WI38 (cell line): Measurements from ENCODE around the gene LRP8.

Source experiments
- H3K4me3 ChIP-seq: 2 replicates; pipeline ENCODE4 v1.5.1; 2011; ENCODE audit warnings: low read depth, mild to moderate bottlenecking, control low read depth, low read length
- TF ChIP-seq, protein P1 (sequence below): IDR thresholded peaks from 2 replicates; pipeline ENCODE4 v1.5.1; 2012; ENCODE audit warnings: low read depth, mild to moderate bottlenecking, control low read depth, low read length

LRP8 gene

DNA sequence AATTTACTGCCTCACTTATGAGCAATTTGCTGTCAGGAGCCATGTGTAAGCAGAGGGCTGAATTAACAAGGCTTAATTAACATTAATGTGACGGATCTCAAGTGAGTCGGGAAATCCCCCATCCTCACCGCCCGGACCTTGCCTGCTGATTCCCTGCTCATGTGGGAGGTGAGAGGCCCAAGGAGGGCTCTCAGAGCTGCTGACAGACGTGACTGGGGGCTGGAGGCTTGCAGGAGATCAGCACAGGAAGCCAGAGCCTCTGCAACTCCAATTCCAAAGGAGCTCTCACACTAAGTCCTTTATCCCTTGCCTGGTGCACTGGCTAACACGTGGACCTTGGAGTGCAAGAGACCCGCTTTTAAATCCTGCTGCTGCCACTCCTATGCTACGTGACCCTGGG, 19.4 kb downstream of the LRP8 start:
- TF ChIP-seq, protein P1, sequence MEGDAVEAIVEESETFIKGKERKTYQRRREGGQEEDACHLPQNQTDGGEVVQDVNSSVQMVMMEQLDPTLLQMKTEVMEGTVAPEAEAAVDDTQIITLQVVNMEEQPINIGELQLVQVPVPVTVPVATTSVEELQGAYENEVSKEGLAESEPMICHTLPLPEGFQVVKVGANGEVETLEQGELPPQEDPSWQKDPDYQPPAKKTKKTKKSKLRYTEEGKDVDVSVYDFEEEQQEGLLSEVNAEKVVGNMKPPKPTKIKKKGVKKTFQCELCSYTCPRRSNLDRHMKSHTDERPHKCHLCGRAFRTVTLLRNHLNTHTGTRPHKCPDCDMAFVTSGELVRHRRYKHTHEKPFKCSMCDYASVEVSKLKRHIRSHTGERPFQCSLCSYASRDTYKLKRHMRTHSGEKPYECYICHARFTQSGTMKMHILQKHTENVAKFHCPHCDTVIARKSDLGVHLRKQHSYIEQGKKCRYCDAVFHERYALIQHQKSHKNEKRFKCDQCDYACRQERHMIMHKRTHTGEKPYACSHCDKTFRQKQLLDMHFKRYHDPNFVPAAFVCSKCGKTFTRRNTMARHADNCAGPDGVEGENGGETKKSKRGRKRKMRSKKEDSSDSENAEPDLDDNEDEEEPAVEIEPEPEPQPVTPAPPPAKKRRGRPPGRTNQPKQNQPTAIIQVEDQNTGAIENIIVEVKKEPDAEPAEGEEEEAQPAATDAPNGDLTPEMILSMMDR: no peak
- H3K4me3 ChIP-seq: no peak overlapping the region

DNA sequence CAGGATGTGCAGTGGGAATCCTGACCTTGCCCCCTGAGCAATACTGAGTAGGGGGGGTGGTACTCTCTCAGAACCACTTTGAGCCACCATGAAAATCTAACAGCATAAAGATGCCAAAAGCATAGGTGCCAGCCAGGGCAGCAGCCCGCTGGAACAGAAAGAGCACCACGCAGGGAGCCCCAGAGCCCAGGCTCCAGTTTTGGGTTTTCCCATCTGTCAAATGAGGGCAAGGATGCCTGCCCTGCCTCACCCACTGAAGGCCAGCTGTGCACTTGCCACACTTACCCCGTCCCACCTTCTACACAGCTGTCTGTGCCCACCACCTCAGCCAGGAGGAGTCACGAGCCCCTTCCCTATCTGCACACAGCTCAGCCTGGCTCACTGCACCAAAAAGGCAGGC, 20.8 kb downstream of the LRP8 start:
- TF ChIP-seq, protein P1: no peak

DNA sequence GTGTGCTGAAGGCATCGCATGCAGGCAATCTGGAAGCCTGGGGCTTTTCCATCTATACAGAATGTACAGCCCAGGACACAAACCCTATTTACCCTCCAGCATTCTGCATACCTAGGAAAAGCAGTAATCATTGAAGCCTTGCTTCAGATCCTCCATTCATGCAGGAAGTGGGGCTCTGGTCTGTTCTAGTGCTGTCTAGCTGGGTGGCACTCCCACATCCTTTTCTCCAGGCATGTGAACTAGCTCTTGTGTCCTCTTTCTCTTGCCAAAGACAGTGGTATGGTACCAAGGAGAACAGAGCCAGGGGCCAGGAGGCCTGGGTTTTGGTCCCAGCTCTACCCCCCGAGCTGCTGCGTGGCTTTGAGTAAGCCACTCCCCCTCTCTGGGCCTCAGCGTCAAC, 21.7 kb downstream of the LRP8 start:
- TF ChIP-seq, protein P1: no peak
- H3K4me3 ChIP-seq: no peak overlapping the region

More for the DNA sequence above, 20.8 kb downstream of the LRP8 start:
- H3K4me3 ChIP-seq: no peak overlapping the region

DNA sequence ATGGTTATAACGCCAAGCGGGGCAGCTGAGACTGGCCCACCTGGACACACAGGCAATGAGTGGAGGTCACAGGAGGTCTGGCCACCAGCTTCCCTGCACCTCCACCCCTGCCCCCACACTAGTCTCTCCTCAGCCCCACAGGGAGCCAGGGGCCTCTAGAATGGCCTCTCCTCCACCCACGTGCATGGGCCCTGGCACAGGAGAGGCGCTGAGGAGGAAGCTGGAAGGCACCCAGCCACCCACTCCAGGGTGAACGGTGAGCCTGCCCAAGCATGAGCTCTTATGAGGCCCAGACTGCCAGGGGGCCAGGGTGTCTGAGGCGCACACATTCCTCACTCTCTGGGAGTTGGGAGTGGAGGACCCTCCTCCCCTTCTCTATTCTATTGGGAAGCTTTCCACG, 22.2 kb downstream of the LRP8 start:
- no peak overlapping the region for H3K4me3 ChIP-seq
- TF ChIP-seq, protein P1: no peak

DNA sequence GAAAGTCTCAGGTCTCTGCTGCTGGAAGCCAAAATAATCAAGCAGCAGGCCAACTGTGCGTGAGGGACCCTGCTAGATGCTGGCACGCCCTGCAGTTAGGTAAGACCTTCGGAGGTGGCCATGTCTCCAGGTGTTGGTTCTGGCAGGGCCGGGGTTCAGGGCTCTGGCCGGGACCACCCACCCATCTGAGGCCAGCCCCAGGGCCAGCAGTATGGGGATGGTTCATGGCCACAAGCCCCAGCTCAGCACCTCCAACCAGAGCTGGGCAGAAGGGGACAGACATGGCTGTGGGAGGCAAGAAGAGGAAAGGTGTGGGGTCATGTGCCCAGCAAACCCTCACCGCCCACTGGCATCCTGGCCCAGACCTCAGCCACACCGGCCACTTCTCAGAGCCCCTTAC, 23.3 kb downstream of the LRP8 start:
- no peak overlapping the region for H3K4me3 ChIP-seq
- TF ChIP-seq, protein P1: no peak

DNA sequence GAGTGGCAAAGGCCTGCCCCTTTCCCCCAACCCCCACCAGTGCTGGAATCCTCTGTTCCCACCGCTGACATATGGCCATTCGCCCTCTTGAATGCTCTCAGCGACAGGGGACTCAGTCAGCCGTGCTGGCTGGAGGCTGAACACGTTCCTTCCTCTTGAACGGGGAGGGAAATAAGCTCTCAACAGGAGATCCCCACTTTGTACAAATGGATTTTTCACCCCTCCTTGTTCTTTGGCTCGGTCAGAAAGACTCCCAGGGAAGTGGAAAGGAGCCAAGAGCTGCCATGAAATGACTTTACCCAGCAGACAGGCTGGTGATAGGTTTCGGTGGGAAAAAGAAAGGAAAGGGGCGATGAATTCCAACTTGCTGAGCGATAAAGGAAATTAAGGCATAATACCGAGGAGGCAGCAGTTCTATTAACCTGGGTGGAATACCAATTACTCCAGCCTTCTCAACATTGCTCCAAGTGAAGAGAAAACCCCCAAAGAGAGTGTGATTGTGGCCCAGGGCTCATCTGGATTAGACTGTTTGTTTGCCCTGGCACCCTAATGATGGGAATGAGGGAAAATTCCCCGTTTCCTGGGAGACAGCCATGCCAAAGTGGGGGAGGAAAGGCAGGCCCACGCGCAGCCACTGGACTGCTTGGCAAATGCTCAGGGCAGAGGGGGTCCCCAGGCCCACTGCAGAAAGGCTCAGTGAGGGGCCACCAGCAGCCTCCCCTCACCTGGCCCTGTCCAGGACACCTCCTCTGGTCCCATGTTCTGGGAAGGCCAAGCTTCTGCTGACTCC, 23.9 kb downstream of the LRP8 start:
- H3K4me3 ChIP-seq: no peak overlapping the region
- TF ChIP-seq, protein P1: no peak

DNA sequence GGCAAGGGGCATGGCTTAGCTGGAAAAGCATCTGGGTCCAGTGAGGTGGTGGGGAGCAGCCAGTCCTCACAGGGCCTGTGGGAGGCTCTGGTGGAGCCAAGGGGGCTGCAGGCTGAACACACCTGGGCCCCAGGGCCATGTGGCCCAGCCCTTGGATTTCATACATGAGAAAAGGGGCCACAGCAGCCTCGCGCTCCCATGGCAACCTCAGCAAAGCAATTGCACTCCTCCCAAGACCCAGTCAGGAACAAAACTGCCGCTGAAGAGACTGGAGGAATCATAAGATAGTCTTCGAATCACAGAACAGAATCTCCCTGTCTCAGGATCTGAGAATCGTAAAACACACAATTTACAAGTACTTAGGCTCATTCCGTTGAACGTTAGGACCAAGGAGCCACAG, 24.6 kb downstream of the LRP8 start:
- TF ChIP-seq, protein P1: no peak
- H3K4me3 ChIP-seq: no peak overlapping the region
